GM19240 (cell line): ENCODE measurements around the gene SRPK3.

Source experiments
- DNase-seq: peaks from one replicate; pipeline ENCODE4 v3.0.0; 2011; ENCODE audit warnings: low spot score; ENCODE audit not compliant: insufficient read length

SRPK3 gene

DNA sequence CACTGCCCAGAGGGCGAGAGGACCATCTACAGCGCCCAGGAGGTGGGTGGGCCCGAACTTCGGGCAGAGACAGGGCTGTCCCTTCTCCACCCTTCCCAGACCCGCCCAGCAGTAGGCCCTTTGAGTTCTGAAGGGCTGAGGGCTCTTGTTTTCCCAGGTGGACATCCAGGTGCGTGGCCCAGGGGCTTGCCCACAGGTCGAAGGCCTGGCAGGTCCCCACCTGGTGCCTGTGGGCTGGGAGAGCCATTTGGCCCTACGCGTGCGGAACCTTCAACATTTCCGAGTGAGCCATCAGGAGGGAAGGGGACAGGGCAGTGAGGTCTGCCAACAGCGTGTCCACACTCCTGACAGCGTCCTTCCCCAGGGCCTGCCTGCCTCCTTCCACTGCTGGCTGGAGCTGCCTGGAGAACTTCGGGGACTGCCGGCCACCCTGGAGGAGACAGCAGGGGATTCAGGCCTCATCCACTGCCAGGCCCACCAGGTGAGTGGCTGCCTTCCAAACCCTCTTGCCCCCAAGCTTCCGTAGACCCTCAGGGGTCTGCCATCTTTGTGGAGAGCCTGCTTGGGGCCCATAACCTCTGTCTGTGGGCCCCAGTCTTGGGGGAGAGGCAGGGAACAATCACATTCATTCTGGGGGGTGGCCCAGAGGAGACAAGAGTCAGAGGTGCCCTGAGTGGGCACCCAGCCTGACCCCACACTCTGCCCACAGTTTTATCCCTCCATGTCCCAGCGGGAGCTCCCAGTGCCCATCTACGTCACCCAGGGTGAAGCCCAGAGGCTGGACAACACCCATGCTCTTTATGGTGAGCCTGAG lies 10.0 kb upstream of the SRPK3 start:
- peak; percentile 3 for DNase-seq

DNA sequence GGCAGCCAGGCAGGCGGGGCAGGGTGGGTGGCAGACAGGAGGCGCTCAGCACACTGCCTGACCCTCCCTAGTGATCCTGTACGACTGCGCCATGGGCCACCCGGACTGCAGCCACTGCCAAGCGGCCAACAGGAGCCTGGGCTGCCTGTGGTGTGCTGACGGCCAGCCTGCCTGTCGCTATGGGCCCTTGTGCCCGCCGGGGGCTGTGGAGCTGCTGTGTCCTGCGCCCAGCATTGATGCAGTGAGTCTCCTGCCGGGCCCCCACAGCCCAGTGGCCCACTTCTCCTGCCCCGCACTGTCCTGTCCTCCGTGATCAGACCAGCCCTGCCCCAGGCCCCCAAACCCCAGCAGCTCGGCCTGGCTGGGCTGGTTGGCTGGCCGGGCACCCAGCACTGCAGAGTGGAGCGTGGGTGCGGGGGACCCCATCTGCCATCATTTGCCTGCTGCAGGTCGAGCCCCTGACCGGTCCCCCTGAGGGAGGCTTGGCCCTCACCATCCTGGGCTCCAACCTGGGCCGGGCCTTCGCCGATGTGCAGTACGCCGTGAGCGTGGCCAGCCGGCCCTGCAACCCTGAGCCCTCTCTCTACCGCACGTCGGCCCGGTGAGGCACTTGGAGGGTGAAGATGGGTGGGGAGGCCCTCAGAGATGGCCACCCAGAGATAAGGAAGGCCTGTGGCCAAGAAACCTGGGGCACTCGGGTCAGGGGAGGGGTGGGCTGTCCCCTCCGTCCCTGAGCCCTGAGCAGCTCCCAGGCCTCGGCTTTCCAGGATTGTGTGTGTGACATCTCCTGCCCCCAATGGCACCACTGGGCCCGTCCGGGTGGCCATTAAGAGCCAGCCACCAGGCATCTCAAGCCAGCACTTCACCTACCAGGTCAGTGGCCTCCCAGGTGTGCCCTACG lies 9.2 kb upstream of the SRPK3 start:
- DNase-seq: no peak

DNA sequence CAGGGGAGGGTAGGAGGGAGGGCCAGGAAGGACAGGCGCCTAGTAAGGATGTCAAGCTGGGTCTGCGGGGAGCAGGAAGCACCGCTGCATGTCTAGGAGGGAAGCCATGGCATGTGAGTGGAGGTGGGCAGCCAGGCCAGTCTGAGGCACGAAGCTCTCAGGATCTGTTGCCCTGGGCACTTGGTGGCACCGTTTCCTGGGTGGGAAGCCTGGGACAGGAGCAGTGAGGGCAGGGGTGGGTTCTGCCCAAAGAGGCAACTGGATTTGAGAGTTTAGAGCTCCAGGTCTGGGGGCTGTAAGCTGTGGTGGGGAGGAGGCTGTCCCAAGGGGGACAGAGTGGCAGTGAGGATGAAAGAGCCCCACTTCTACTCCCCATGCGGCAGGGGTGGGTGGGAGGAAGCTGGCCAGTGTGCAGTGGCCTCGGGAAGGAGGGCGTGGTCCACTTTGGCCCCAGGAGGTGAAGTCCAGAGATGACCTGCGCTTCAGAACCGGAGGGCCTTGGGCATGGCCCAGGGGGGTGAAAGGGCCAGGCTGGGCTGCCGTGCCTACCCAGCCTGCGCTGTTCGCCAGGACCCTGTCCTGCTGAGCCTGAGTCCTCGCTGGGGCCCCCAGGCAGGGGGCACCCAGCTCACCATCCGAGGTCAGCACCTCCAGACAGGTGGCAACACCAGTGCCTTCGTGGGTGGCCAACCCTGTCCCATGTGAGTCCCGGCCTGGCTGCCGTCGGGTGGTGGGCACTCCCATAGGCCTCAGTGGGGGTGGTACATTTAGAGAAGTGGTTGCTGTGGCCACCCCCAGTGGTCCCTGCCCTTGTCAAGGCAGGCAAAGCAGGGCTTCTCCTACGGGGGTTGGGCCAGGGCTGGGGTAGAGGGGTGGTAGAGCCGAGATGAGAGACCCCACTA lies 8.3 kb upstream of the SRPK3 start:
- no peak for DNase-seq

DNA sequence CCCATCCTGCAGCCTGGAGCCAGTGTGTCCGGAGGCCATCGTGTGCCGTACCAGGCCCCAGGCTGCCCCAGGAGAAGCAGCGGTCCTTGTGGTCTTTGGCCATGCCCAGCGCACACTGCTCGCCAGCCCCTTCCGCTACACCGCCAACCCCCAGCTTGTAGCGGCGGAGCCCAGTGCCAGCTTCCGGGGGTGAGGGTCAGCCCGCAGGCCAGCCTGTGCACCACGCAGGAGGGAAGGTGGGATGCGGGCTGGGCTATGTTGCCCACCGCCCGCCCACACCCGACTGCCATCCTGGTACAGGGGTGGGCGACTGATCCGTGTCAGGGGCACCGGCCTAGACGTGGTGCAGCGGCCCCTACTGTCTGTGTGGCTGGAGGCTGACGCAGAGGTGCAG lies 7.6 kb upstream of the SRPK3 start:
- no peak for DNase-seq

DNA sequence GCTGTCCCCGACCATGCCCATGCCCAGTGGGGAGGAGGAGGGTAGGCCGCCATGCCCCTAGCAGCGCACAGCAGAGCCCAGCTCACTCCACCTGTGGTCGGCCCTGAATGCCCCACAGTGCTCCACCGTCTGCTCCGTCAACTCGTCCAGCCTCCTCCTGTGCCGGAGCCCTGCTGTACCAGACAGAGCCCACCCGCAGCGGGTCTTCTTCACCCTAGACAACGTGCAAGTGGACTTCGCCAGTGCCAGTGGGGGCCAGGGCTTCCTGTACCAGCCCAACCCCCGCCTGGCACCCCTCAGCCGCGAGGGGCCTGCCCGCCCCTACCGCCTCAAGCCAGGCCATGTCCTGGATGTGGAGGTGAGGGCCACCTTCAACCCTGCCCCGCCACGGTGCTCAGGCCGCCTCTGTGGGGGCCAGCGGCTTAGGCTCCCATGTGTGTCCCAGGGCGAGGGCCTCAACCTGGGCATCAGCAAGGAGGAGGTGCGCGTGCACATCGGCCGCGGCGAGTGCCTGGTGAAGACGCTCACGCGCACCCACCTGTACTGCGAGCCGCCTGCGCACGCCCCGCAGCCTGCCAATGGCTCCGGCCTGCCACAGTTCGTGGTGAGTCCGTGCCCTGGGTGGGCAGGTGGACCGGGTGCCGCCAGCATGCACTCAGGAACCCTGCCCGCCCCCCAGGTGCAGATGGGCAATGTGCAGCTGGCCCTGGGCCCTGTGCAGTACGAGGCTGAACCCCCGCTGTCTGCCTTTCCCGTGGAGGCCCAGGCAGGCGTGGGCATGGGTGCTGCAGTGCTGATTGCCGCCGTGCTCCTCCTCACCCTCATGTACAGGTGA lies 6.9 kb upstream of the SRPK3 start:
- no peak for DNase-seq

DNA sequence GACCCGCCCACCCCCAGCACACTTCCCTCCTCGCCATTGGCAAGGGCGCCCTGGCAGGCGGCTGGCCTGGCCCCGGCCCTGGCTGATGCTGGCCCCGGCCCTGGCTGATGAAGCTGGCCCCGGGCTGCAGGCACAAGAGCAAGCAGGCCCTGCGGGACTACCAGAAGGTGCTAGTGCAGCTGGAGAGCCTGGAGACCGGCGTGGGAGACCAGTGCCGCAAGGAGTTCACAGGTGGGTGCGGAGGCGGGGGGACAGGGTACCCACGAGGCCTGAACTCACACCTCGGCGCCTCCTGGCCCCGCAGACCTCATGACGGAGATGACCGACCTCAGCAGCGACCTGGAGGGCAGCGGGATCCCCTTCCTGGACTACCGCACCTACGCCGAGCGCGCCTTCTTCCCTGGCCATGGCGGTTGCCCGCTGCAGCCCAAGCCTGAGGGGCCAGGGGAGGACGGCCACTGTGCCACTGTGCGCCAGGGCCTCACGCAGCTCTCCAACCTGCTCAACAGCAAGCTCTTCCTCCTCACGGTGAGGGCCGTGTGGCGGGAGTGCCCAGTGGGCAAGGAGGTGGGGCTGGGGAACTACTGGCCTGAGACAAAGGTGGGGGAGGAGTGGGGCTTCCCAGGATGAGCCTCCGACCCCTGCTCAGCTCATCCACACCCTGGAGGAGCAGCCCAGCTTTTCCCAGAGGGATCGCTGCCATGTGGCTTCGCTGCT lies 6.1 kb upstream of the SRPK3 start:
- DNase-seq: no peak

DNA sequence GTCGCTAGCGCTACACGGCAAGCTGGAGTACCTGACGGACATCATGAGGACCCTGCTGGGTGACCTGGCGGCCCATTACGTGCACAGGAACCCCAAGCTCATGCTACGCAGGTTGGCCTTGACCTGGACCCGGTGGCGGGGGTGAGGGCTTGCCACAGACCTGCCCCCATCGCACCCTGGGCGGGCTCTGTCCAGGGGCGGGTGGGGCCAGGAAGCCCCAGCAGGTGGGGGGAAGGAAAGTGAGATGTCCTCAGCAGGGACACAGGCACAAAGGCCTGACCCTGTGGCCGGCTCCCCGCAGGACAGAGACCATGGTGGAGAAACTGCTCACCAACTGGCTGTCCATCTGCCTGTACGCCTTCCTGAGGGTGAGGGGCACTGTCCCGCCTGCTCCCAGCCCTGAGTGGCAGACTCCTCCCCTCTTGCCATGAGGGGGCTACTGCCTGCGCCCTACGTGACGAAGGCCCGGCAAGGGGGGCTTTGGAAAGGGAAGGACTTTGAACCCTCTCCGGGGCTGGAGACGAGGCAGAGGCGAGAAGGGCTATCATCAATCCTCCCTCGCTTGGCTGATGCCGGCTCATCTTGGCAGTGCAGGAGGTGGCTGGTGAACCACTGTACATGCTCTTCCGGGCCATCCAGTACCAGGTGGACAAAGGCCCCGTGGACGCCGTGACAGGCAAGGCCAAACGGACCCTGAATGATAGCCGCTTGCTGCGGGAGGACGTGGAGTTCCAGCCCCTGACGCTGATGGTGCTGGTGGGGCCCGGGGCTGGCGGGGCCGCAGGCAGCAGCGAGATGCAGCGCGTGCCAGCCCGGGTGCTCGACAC lies 5.3 kb upstream of the SRPK3 start:
- no peak for DNase-seq

DNA sequence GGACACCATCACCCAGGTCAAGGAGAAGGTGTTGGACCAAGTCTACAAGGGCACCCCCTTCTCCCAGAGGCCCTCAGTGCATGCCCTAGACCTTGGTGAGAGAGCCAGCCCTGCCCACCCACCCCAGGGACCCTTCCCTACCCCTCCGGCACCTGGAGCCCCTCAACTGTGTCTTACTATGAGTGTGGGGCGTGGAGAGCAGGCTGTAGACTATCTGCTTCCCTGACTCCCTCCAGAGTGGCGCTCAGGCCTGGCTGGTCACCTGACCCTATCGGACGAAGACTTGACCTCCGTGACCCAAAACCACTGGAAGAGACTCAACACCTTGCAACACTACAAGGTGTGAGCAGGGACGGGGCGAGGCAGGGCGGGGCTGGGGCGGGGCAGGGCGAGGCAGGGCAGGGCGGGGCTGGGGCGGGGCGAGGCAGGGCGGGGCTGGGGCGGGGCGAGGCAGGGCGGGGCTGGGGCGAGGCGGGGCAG lies 4.7 kb upstream of the SRPK3 start:
- DNase-seq: no peak

DNA sequence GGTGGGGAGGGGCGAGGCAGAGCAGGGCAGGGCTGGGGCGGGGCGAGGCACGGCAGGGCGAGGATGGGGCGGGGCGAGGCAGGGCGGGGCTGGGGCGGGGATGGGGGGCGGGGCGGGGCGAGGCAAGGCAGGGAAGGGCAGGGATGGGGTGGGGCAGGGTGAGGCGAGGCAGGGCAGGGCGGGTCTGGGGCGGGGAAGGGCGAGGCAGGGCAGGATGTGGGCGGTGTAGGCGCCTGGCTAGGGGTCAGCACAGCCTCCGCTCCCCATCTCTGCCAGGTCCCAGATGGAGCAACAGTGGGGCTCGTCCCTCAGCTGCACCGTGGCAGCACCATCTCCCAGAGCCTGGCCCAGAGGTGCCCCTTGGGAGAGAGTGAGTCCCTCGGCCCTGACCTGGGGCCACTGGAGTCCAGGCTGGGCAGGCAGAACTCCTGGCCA lies 4.2 kb upstream of the SRPK3 start:
- no peak for DNase-seq

DNA sequence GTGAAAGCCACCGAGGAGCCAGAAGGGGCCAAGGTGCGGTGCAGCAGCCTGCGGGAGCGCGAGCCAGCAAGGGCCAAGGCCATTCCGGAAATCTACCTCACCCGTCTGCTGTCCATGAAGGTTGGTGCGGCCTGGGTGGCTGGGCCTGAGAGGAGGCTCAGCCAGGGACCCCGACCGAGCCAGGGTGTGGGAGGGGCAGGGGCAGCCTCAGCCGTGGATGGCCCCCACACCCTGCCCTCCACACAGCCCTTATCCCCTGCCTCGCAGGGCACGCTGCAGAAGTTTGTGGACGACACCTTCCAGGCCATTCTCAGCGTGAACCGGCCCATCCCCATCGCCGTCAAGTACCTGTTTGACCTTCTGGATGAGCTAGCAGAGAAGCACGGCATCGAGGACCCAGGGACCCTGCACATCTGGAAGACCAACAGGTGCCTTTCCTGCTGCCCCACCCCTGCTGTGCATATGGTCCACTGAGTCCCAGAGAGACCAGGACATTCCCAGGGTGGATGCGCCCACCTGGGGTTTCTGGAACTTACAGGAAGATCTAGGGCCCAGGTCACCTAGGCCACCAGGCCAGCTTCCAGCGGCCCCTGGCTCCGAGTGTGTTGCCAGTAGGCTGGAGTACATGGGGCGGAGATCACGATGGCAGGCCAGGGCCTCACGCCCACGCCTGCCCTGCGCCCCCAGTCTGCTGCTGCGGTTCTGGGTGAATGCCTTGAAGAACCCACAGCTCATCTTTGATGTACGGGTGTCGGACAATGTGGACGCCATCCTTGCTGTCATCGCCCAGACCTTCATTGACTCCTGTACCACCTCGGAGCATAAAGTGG lies 3.4 kb upstream of the SRPK3 start:
- DNase-seq: no peak

DNA sequence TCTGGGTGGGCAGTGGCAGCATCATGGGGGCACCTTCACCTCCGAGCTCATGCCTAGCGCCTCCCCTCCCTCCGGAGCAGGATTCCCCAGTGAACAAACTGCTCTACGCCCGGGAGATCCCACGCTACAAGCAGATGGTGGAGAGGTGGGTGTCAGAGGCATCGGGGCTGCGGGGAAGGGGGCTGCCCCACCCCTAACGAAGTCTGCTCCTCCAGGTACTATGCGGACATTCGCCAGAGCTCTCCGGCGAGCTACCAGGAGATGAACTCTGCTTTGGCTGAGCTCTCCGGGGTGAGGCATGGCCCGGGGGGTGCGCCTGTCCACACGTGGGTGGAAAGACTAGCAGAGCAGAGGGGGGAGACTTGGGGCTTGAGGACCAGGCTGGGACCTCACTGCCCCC lies 2.7 kb upstream of the SRPK3 start:
- DNase-seq: no peak

DNA sequence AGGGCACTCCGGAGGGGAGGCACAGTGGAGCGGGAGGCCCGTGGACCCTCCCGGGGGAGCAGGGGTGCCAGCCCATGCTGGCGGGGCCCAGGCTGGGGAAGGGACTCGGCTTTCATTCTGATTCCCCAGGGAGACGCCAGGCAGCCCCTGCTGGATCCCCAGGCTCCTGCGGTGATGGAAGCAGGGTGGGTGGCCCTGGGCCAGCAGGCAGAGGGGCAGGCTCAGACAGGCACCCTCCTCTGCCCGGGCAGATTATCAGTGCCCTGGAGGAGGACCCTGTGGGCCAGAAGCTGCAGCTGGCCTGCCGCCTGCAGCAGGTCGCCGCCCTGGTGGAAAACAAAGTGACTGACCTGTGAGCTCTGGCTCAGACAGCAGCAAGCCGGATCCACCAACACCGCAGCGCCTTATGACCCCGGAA lies 2.1 kb upstream of the SRPK3 start:
- no peak for DNase-seq

DNA sequence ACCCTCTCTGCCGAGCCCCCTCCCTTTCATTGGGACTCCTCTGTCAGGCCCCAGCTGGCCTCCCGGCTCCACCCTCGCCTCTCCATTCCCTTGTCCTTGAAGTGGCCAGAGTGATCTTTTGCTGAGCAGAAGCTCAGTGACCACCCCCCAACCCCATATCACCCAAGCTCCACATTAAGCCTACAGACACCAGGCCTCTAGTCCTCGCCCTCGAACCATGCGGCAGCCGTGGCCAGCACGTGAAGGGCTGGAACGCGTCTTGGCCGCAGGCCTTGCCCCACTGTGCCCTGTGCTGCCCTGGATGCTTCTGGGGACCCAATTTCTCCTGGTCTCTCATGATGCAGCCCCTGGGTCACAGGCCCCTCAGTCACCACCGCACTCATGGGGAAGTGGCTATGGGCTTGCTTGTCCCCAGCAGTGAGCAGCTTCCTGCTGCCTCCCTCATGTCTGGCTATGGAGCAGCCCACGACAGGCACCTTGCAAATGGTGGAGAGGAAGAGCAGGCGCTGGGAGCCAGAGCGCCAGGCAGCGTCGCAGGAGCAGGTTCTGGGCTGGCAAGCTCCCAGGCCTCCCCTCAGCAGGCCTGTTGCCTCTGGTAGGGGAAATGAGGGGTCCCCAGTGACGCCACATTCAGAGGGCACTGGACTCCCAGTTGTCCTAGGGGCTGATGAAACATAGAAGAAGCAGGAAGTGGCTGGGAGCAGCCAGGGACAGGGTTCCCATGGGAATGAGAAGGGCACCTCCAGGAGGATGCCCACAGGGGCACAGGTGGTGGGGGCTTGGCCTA lies 757 bp upstream of the SRPK3 start:
- no peak for DNase-seq

DNA sequence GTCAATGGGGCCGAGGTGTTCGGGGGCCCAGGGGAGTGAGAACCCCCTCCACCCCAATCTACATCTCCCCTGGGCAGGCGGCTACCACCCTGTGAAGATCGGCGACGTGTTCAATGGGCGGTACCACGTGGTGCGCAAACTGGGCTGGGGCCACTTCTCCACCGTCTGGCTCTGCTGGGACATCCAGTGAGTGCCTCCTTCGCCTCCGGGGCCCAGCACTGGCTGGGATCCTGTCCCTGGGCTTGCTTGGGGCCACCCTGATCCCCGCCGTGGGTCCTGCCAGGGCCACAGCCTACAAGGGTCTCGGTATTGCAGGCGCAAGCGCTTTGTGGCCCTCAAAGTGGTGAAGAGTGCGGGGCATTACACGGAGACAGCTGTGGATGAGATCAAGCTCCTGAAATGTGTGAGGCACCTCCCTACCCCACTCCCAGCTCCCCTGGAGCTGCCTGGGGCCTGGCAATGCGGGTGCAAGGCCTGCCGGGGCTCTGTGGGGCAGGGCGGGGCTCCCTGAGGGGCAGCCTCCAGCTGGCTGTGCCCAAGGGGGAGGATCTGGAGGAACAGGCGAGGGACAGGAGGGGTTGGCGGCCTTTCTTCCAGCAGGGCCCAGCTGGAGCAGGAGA lies 697 bp downstream of the SRPK3 start:
- DNase-seq: no peak

DNA sequence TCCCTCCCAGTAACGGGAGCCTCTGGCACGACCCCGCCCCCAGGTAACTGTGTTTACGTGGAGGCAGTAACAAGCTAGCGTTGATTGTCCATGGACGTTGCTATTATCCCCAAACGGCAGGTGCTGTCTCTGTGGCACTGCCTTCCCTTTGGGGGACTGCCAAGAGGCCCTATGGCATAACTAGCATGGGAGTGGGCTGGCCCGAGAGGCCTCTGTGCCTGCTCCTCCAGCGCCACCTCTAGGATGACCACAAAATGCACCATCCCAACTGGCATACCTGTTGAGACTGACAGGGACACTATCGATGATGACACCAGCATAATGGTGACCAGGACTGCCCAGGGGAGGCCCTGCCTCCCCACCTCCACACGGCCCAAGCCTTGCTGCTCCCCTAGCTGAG lies 1.5 kb downstream of the SRPK3 start:
- no peak for DNase-seq

DNA sequence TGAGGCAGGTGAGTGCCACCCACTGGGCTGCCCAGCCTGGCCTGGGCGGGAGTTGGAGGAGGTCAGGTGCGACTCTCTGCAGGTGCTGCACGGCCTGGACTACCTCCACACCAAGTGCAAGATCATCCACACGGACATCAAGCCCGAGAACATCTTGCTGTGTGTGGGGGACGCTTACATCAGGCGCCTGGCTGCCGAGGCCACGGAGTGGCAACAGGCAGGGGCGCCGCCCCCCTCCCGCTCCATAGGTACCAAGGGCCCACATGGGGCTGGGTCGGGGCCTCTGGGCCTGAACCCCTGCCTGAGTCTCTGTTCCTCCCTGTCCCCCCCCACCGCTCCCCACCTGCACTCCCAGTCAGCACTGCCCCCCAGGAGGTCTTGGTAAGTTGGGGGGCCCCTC lies 2.0 kb downstream of the SRPK3 start:
- DNase-seq: no peak
